ENCODE measurements around the gene RCOR1. TPM values are rescaled to one million over a fixed set of nuclear protein-coding genes. Genes with fewer than 3 reads are reported as not detected.

RCOR1 gene
- total RNA-seq, 3 donors from 2014 or later: 29.4 to 31.3 (median 29.5) TPM

DNA sequence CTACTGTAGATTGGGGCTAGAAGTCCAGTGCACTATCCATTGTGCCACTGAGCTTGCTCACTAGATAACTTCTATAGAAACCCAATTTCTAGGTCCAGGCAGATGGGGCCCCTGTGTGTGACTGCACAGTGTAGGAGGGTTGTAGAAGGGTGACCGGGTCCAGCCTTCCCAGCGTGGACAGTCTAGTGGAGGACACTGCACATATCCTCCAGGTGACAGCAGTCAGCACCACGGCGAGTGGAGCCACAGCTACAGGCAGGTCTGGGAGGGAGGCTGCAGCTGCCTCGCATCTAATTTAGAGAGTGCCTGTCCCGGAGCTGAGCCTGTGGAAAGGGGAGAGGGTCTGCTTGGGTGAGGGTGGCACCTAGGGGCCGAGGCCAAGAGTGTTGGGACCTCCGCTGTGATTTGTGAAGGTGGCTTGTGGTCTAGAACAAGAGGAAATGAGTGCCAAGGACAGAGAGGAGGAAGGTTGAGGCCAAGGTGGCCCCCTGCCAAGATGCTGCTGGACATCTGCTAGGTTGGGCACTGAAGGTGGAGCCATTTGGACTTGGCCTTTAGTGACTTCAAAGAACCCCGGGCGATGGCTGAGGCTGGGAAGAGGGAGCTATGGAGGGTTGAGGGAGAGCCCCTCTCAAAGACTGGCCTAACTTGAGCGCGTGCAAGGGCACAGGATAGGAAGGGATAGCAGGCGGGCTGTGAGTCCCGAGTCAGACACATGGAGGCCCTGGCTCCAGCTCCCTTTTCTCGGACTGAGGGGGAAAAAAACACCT lies 138.8 kb downstream of the RCOR1 start:
- Histone ChIP-seq H3K4me1 (ENCODE audit: low read depth) (no peaks in the 10 kb centered on the region), H3K36me3 (ENCODE audit: low read depth) (no peaks in the 10 kb centered on the region), H3K4me3 (no peak overlapping the region), H3K9me3 (no peaks in the 10 kb centered on the region)
- no peak for TF ChIP-seq CTCF (IDR thresholded peaks at IDR 0.05)
- intact Hi-C loops (cut with DNase I, micrococcal nuclease): no loop called here
- DNase-seq (no peak), ATAC-seq (no peak)

- Histone ChIP-seq H3K9me3 (no peaks in the 10 kb centered on the region), H3K4me1 (ENCODE audit: low read depth) (no peaks in the 10 kb centered on the region), H3K4me3 (no peak overlapping the region), H3K36me3 (ENCODE audit: low read depth) (no peaks in the 10 kb centered on the region)
- no peak for TF ChIP-seq CTCF (IDR thresholded peaks at IDR 0.05)
- intact Hi-C loops (cut with DNase I, micrococcal nuclease): no loop called here
- DNase-seq: no peak
- no peak for ATAC-seq
These were observed 139.7 kb downstream of the RCOR1 start for GRCh38 chr14:102731871-102732800.

GRCh38 chr14:102732924-102733323 lies 140.5 kb downstream of the RCOR1 start:
- intact Hi-C loops (cut with DNase I, micrococcal nuclease): no loop called here

GRCh38 chr14:102733326-102733725 lies 140.9 kb downstream of the RCOR1 start:
- TF ChIP-seq CTCF (IDR thresholded peaks at IDR 0.05): no peak
- H3K4me3 ChIP-seq: no peak overlapping the region
- intact Hi-C loops (cut with DNase I, micrococcal nuclease): no loop called here
- DNase-seq: no peak
- no peaks in the 10 kb centered on the region for H3K4me1 ChIP-seq (ENCODE audit: low read depth)
- no peak for ATAC-seq
- H3K9me3 ChIP-seq: no peaks in the 10 kb centered on the region
- H3K36me3 ChIP-seq (ENCODE audit: low read depth): no peaks in the 10 kb centered on the region

More at GRCh38 chr14:102732924-102733323, 140.5 kb downstream of the RCOR1 start:
- H3K4me1 ChIP-seq (ENCODE audit: low read depth): no peaks in the 10 kb centered on the region
- H3K36me3 ChIP-seq (ENCODE audit: low read depth): no peaks in the 10 kb centered on the region
- H3K4me3 ChIP-seq: no peak overlapping the region
- ATAC-seq (no peak), DNase-seq (no peak)
- no peaks in the 10 kb centered on the region for H3K9me3 ChIP-seq
- no peak for TF ChIP-seq CTCF (IDR thresholded peaks at IDR 0.05)

GRCh38 chr14:102734436-102734835 lies 142.0 kb downstream of the RCOR1 start:
- H3K4me3 ChIP-seq: no peak overlapping the region
- no peaks in the 10 kb centered on the region for H3K36me3 ChIP-seq (ENCODE audit: low read depth)
- DNase-seq: no peak
- H3K9me3 ChIP-seq: no peaks in the 10 kb centered on the region
- TF ChIP-seq CTCF (IDR thresholded peaks at IDR 0.05): no peak
- no peak for ATAC-seq
- intact Hi-C loops (cut with DNase I, micrococcal nuclease): no loop called here
- no peaks in the 10 kb centered on the region for H3K4me1 ChIP-seq (ENCODE audit: low read depth)
